Uterus (tissue), 2 donors: ENCODE data around the gene LDHAL6A.

ENCODE experiments used
- POLR2A ChIP-seq, 2 donors: fragments of 450-650 bp; IDR thresholded peaks; one replicate each; pipeline ENCODE4 v1.6.1; 2016; ENCODE audit warnings: antibody characterized with exemption in 2 of 2, mild to moderate bottlenecking in 1 of 2, moderate library complexity in 1 of 2
- TF ChIP-seq, protein P1 (sequence below), 4 experiments: fragments of 200-600 bp in 2 of 4; fragments of 450-650 bp in 2 of 4; sonication (generic) in 2 of 4; IDR thresholded peaks; one replicate each; pipeline ENCODE4 v1.5.1; 2016 to 2019; ENCODE audit warnings: antibody characterized with exemption in 4 of 4, mild to moderate bottlenecking in 2 of 4, moderate library complexity in 1 of 4

DNA sequence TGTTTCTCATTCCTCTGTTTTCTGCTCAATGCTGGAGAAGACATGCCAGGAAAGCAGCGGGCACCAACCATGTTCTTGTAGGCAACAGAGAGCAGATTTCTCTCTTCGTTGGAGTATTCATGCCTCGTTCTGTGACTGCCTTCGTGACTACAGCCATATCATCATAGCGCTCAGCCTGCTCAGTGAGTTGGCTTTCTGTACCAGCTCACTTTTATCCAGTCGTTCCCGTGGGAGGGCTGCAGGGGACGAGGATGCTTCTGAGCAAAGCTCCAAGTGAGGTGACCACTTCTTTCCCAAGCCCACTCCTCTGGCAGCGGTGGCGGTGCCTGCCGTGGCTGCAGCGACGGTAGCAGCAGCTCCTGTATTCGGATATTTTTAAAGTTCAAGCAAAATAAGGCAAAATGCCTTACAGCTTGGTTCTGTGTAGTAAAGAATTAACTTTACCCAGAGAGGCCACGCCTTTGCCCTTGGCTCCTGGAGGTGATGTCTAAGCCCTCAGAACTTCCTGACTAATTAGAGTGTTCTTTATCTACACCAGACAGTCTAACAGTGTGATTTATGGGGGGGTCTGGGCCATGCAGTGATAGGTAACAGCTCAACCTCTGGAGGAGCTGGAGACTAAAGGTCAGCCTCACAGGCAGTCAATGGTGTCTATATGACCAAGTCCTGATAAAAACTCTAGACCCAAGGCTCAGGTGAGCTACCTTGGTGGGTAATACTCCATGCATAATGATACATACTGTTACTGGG is 35.3 kb downstream of the LDHAL6A start:
- TF ChIP-seq, protein P1, sequence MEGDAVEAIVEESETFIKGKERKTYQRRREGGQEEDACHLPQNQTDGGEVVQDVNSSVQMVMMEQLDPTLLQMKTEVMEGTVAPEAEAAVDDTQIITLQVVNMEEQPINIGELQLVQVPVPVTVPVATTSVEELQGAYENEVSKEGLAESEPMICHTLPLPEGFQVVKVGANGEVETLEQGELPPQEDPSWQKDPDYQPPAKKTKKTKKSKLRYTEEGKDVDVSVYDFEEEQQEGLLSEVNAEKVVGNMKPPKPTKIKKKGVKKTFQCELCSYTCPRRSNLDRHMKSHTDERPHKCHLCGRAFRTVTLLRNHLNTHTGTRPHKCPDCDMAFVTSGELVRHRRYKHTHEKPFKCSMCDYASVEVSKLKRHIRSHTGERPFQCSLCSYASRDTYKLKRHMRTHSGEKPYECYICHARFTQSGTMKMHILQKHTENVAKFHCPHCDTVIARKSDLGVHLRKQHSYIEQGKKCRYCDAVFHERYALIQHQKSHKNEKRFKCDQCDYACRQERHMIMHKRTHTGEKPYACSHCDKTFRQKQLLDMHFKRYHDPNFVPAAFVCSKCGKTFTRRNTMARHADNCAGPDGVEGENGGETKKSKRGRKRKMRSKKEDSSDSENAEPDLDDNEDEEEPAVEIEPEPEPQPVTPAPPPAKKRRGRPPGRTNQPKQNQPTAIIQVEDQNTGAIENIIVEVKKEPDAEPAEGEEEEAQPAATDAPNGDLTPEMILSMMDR (IDR thresholded peaks at IDR 0.05) = no peak
- no peak for TF ChIP-seq POLR2A (IDR thresholded peaks at IDR 0.05)
